Measurements from ENCODE around the gene CPED1.

GRCh38 chr7:121133444-121133843 lies 144.9 kb downstream of the CPED1 start:
- TF ChIP-seq CTCF (IDR thresholded peaks at IDR 0.05) = no peak
- TF ChIP-seq POLR2A (IDR thresholded peaks at IDR 0.05) = no peak

Measured in body of pancreas (tissue), 4 donors.